Peyer's patch (tissue), 4 donors: Measurements from ENCODE around the gene RPL13A.

Experiments used
- CTCF ChIP-seq, 6 experiments: fragments of 450-650 bp in 4 of 6; fragments of 200-600 bp in 2 of 6; sonication (generic) in 1 of 6; IDR thresholded peaks; one replicate each; pipeline ENCODE4 v1.5.1; 2017 to 2019; ENCODE audit warnings: antibody characterized with exemption in 6 of 6, mild to moderate bottlenecking in 3 of 6, moderate library complexity in 1 of 6
- POLR2A ChIP-seq, 2 donors: fragments of 450-650 bp; IDR thresholded peaks; one replicate each; pipeline ENCODE4 v1.5.1; 2017; ENCODE audit warnings: antibody characterized with exemption in 2 of 2, mild to moderate bottlenecking in 2 of 2, moderate library complexity in 2 of 2

- no peak for TF ChIP-seq CTCF (IDR thresholded peaks at IDR 0.05)
- TF ChIP-seq POLR2A (IDR thresholded peaks at IDR 0.05): peak; percentile 32 to 67
Measured at GRCh38 chr19:49442771-49443365, 44.5 kb upstream of the RPL13A start.
